Measurements from ENCODE around the gene PPP1R14C.

PPP1R14C gene

GRCh38 chr6:150297327-150298029 lies 154.6 kb downstream of the PPP1R14C start:
- no peak for TF ChIP-seq CTCF (IDR thresholded peaks at IDR 0.05; ENCODE audit: control insufficient read depth, extremely low read depth, insufficient read depth)
- no peak overlapping the region for H3K4me3 ChIP-seq (ENCODE audit: low read depth, low read length)
- no peak for DNase-seq (ENCODE audit: low read depth)

GRCh38 chr6:150298030-150298380 lies 155.2 kb downstream of the PPP1R14C start:
- no peak for TF ChIP-seq CTCF (IDR thresholded peaks at IDR 0.05; ENCODE audit: control insufficient read depth, extremely low read depth, insufficient read depth)
- no peak overlapping the region for H3K4me3 ChIP-seq (ENCODE audit: low read depth, low read length)
- DNase-seq (ENCODE audit: low read depth) = no peak

- no peak for TF ChIP-seq CTCF (IDR thresholded peaks at IDR 0.05; ENCODE audit: control insufficient read depth, extremely low read depth, insufficient read depth)
- DNase-seq (ENCODE audit: low read depth) = no peak
- no peak overlapping the region for H3K4me3 ChIP-seq (ENCODE audit: low read depth, low read length)
These were observed 155.8 kb downstream of the PPP1R14C start for GRCh38 chr6:150298676-150299075.
